Prostate gland (tissue), 2 donors: ENCODE results near the gene CFAP20DC.

Source experiments
- POLR2A ChIP-seq: fragments of 450-650 bp; IDR thresholded peaks from one replicate; pipeline ENCODE4 v1.6.1; 2016; ENCODE audit warnings: antibody characterized with exemption, mild to moderate bottlenecking
- POLR2AphosphoS5 ChIP-seq: sonication (generic); formaldehyde crosslinking; IDR thresholded peaks from one replicate; pipeline ENCODE4 v1.6.1; 2017; ENCODE audit warnings: antibody characterized with exemption
- TF ChIP-seq, protein P1 (sequence below), 4 experiments: fragments of 200-600 bp in 2 of 4; fragments of 450-650 bp in 2 of 4; sonication (generic) in 2 of 4; IDR thresholded peaks; 1 replicate in 3 of 4; 2 replicates in 1 of 4; pipeline ENCODE4 v1.5.1; 2016 to 2019; ENCODE audit warnings: antibody characterized with exemption in 4 of 4, mild to moderate bottlenecking in 2 of 4, moderate library complexity in 2 of 4

DNA sequence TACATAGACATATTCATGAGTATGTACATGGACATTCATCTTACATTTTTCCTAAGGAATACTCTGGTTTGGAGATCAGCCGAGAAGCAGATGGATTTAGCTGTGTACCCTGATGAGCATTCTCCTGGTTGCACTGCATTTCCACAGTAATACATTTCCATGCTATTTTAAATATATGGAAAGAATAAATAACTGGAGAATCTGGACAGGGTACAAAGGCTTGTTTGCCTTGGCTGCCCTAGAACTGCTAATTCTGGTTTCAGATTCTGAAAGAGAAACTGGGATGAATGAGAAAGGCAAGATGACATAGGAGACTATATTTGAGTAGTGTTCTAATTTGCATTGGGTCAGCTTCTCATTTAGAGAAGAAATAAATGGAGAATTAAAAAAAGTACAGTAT is 192.4 kb downstream of the CFAP20DC start:
- TF ChIP-seq, protein P1, sequence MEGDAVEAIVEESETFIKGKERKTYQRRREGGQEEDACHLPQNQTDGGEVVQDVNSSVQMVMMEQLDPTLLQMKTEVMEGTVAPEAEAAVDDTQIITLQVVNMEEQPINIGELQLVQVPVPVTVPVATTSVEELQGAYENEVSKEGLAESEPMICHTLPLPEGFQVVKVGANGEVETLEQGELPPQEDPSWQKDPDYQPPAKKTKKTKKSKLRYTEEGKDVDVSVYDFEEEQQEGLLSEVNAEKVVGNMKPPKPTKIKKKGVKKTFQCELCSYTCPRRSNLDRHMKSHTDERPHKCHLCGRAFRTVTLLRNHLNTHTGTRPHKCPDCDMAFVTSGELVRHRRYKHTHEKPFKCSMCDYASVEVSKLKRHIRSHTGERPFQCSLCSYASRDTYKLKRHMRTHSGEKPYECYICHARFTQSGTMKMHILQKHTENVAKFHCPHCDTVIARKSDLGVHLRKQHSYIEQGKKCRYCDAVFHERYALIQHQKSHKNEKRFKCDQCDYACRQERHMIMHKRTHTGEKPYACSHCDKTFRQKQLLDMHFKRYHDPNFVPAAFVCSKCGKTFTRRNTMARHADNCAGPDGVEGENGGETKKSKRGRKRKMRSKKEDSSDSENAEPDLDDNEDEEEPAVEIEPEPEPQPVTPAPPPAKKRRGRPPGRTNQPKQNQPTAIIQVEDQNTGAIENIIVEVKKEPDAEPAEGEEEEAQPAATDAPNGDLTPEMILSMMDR (IDR thresholded peaks at IDR 0.05), result no peak
- TF ChIP-seq POLR2A, result no peak
- TF ChIP-seq POLR2AphosphoS5, result no peak
